Measurements from ENCODE around the gene RNF11.

- TF ChIP-seq POLR2AphosphoS5 (IDR thresholded peaks at IDR 0.05; ENCODE audit: low read depth): no peak
- TF ChIP-seq CTCF (IDR thresholded peaks at IDR 0.05; ENCODE audit: insufficient read depth, low read length): no peak
- TF ChIP-seq SPI1 (IDR thresholded peaks at IDR 0.05; ENCODE audit: borderline replicate concordance, low read depth): no peak
Measured at GRCh38 chr1:51294566-51295184, 58.6 kb downstream of the RNF11 start.

Measured in HL-60 (cell line).